Ovary (tissue), 9 donors: ENCODE results near the gene NUDT1. TPM values are rescaled to one million over a fixed set of nuclear protein-coding genes. Genes with fewer than 3 reads are reported as not detected.

ENCODE experiments used
- DNase-seq, 5 donors: peaks; one replicate each; pipeline ENCODE4 v3.0.0-alpha.2; 2019 to 2020
- H3K27ac ChIP-seq, 2 donors: fragments of 200-600 bp; one replicate each; pipeline versions ENCODE4 v1.5.1 to v1.8.0; 2019 to 2022
- H3K27me3 ChIP-seq: fragments of 200-600 bp; one replicate; pipeline ENCODE4 v1.8.0; 2022
- H3K36me3 ChIP-seq: fragments of 200-600 bp; sonication (generic); one replicate; pipeline ENCODE4 v1.5.1; 2019
- H3K4me1 ChIP-seq: one replicate; pipeline ENCODE4 v1.8.1; 2013; ENCODE audit warnings: mild to moderate bottlenecking, moderate library complexity; ENCODE audit not compliant: insufficient read depth
- H3K4me3 ChIP-seq: fragments of 200-600 bp; sonication (generic); one replicate; pipeline ENCODE4 v1.5.1; 2017
- H3K9me3 ChIP-seq, 2 donors: fragments of 200-600 bp in 1 of 2; sonication (generic) in 1 of 2; one replicate each; pipeline versions ENCODE4 v1.5.1 to v1.8.1; 2013 to 2019; ENCODE audit warnings: mild to moderate bottlenecking in 1 of 2, moderate library complexity in 1 of 2
- CTCF ChIP-seq, 3 donors: fragments of 450-650 bp in 2 of 3; fragments of 200-600 bp in 1 of 3; IDR thresholded peaks; one replicate each; pipeline versions ENCODE4 v1.5.1 to v1.8.0; 2016 to 2022; ENCODE audit warnings: antibody characterized with exemption in 3 of 3, mild to moderate bottlenecking in 1 of 3
- EP300 ChIP-seq: sonication (generic); formaldehyde crosslinking; IDR thresholded peaks from one replicate; pipeline ENCODE4 v1.6.1; 2017; ENCODE audit warnings: antibody characterized with exemption
- POLR2A ChIP-seq: fragments of 450-650 bp; IDR thresholded peaks from one replicate; pipeline ENCODE4 v1.6.1; 2017; ENCODE audit warnings: antibody characterized with exemption, mild to moderate bottlenecking, moderate library complexity
- WGBS, 3 donors: extraction: QIAGEN DNeasy Blood & Tissue Kit in 1 of 3; methylation state at CpG; one replicate each; pipeline versions ENCODE4 v1.1.5 to v1.1.7; 2013 to 2017; 5-methylcytosine and 5-hydroxymethylcytosine counted together
- intact Hi-C, 4 donors: fragments of 100-400 bp; cut with DNase I; formaldehyde crosslinking; loops; one replicate each; pipeline versions ENCODE4 v1.11.0 to v1.15.1; 2022 to 2023
- polyA plus RNA-seq, 2 donors: library from polyadenylated mRNA; stranded (reverse); fragments of 200-250 nt in 1 of 2; fragments of 350-450 nt in 1 of 2; fragmentation: Illumina TruSeq in 1 of 2; extraction: RNeasy Lipid Tissue Mini Kit (QIAGEN cat#74804) in 1 of 2; gene quantifications; one replicate each; pipeline ENCODE4 v1.2.3, GENCODE V29; 2013 to 2014
- total RNA-seq, 7 donors: library from RNA; depleted of rRNA in 2 of 7; stranded (reverse); fragments of >200 nt in 2 of 7; fragmentation: NEBNext Ultra II Directional in 3 of 7; extraction: Animal tissue kit (Norgen Biotek cat#: 25700) in 3 of 7; gene quantifications; one replicate each; pipeline versions ENCODE4 v1.1.0 to v1.2.4, GENCODE V29; 2016 to 2023
- donor health status: DM: no; HTN: no; CAD: no; lungs with moderate emphysema.
- donor health status: DM: no; HTN: no; CAD: no.
- donor health status: Bipolar disorder and iron deficiency.
- donor health status: DM: yes; HTN: yes; CAD: no.
- donor health status: DM: no; HTN: no; CAD: no.
- donor health status: DM: yes; HTN: yes; CAD: no.

NUDT1 gene
- total and polyA plus RNA-seq, 9 donors, result 2.3 to 15.6 (median 9.1) TPM

GRCh38 chr7:2198760-2199159 lies 43.3 kb upstream of the NUDT1 start:
- Histone ChIP-seq H3K27me3 (no peaks in the 10 kb centered on the region), H3K36me3 (no peaks in the 10 kb centered on the region), H3K4me1 (peaks cover 12% of the 10 kb centered on the region), H3K4me3 (no peak overlapping the region), H3K27ac (no peak overlapping the region), H3K9me3 (no peaks in the 10 kb centered on the region)
- no peak for DNase-seq
- 86 to 90% (median 87%) methylated on average over 10 of the region's 10 CpGs for WGBS, 3 donors
- TF ChIP-seq EP300, result no peak
- TF ChIP-seq CTCF (IDR thresholded peaks at IDR 0.05), result no peak
- TF ChIP-seq POLR2A, result no peak
- intact Hi-C loops, result no loop called here

- no peak for DNase-seq
- intact Hi-C loops, result no loop called here
- Histone ChIP-seq H3K27me3 (no peaks in the 10 kb centered on the region), H3K36me3 (no peaks in the 10 kb centered on the region), H3K4me1 (peaks cover 16% of the 10 kb centered on the region), H3K4me3 (no peak overlapping the region), H3K9me3 (no peaks in the 10 kb centered on the region), H3K27ac (no peak overlapping the region)
- 91 to 94% (median 93%) methylated on average over 16 of the region's 16 CpGs for WGBS, 3 donors
- no peak for TF ChIP-seq EP300
- TF ChIP-seq CTCF (IDR thresholded peaks at IDR 0.05), result no peak
- TF ChIP-seq POLR2A, result no peak
These were observed 42.5 kb upstream of the NUDT1 start for GRCh38 chr7:2199528-2199927.

- no peak overlapping the region for H3K27ac ChIP-seq
- H3K9me3 ChIP-seq, result no peaks in the 10 kb centered on the region
- peaks cover 18% of the 10 kb centered on the region for H3K4me1 ChIP-seq
- H3K36me3 ChIP-seq, result no peaks in the 10 kb centered on the region
- H3K27me3 ChIP-seq, result no peaks in the 10 kb centered on the region
- WGBS, 3 donors, result 91 to 94% (median 92%) methylated on average over 24 to 25 of the region's 25 CpGs
- no peak overlapping the region for H3K4me3 ChIP-seq
- peak in 1 of 5 donors; percentile 19 for DNase-seq
- intact Hi-C loops, result loop anchor here in 3 of 4 donors (10.0 kb wide), 3 partner anchors 95 to 615 kb away; no protein-coding TSS in a partner anchor
- TF ChIP-seq EP300, result no peak
- no peak for TF ChIP-seq CTCF (IDR thresholded peaks at IDR 0.05)
- no peak for TF ChIP-seq POLR2A
These were observed 42.0 kb upstream of the NUDT1 start for GRCh38 chr7:2199956-2200583.

GRCh38 chr7:2200584-2200980 lies 41.4 kb upstream of the NUDT1 start:
- Histone ChIP-seq H3K4me1 (peaks cover 20% of the 10 kb centered on the region), H3K4me3 (no peak overlapping the region), H3K9me3 (no peaks in the 10 kb centered on the region), H3K27me3 (no peaks in the 10 kb centered on the region), H3K36me3 (no peaks in the 10 kb centered on the region), H3K27ac (no peak overlapping the region)
- TF ChIP-seq EP300 (no peak), POLR2A (no peak), CTCF (IDR thresholded peaks at IDR 0.05) (no peak)
- DNase-seq, result no peak
- intact Hi-C loops, result loop anchor here in 3 of 4 donors (10.0 kb wide), 3 partner anchors 96 to 616 kb away; no protein-coding TSS in a partner anchor
- 92 to 95% (median 93%) methylated on average over 18 of the region's 18 CpGs for WGBS, 3 donors
